Osteoblast (primary cell): ENCODE data around the gene SESN1. TPM values are rescaled to one million over a fixed set of nuclear protein-coding genes. Genes with fewer than 3 reads are reported as not detected.
A peak's percentile ranks its signal among the peaks of the same experiment; 100 is the strongest.

Experiments
- DNase-seq: peaks from one replicate; pipeline ENCODE4 v3.0.0; 2011; ENCODE audit warnings: low spot score, mixed read lengths; ENCODE audit not compliant: insufficient read length; ENCODE audit errors: missing footprints
- H2AFZ ChIP-seq: 2 replicates; pipeline ENCODE4 v1.6.0; 2011; ENCODE audit warnings: mild to moderate bottlenecking, low read length
- H3K27ac ChIP-seq: 2 replicates; pipeline ENCODE4 v1.5.1; 2011; ENCODE audit warnings: mild to moderate bottlenecking, low read depth, low read length, moderate library complexity
- H3K27me3 ChIP-seq: 2 replicates; pipeline ENCODE4 v1.6.0; 2012; ENCODE audit warnings: mild to moderate bottlenecking, control low read depth, inconsistent platforms, low read length, moderate library complexity; ENCODE audit not compliant: insufficient read depth
- H3K36me3 ChIP-seq: 2 replicates; pipeline ENCODE4 v1.5.1; 2011; ENCODE audit warnings: mild to moderate bottlenecking, low read length, control low read depth, moderate library complexity; ENCODE audit not compliant: insufficient read depth
- H3K4me1 ChIP-seq: 2 replicates; pipeline ENCODE4 v1.5.1; 2011; ENCODE audit warnings: mild to moderate bottlenecking, low read length, control low read depth, moderate library complexity; ENCODE audit not compliant: insufficient read depth
- H3K4me2 ChIP-seq: 2 replicates; pipeline ENCODE4 v1.6.0; 2011; ENCODE audit warnings: mild to moderate bottlenecking, low read length; ENCODE audit not compliant: insufficient read depth
- H3K4me3 ChIP-seq: fragments of 200-600 bp; sonication (generic); 3 replicates; pipeline ENCODE4 v1.5.1; 2012; ENCODE audit warnings: mild to moderate bottlenecking, low read length, inconsistent platforms; ENCODE audit not compliant: insufficient read depth
- H3K79me2 ChIP-seq: 2 replicates; pipeline ENCODE4 v1.6.0; 2012; ENCODE audit warnings: mild to moderate bottlenecking, low read length, control low read depth, inconsistent platforms; ENCODE audit not compliant: insufficient read depth
- H3K9me3 ChIP-seq: 2 replicates; pipeline ENCODE4 v1.5.1; 2011; ENCODE audit warnings: low read depth, low read length, control low read depth
- H4K20me1 ChIP-seq: 2 replicates; pipeline ENCODE4 v1.6.0; 2012; ENCODE audit warnings: mild to moderate bottlenecking, low read length, control low read depth; ENCODE audit not compliant: insufficient read depth
- total RNA-seq: library from RNA; depleted of rRNA; stranded (reverse); fragments of >200 nt; gene quantifications from 2 replicates; pipeline ENCODE4 v1.2.3, GENCODE V29; 2012
- TF ChIP-seq, protein P1 (sequence below): IDR thresholded peaks from 2 replicates; pipeline ENCODE4 v1.5.1; 2011; ENCODE audit warnings: mild to moderate bottlenecking, low read depth, low read length, moderate library complexity; ENCODE audit errors: extremely low read depth

The SESN1 gene
- total RNA-seq, 1 donor: 26.1 TPM

GRCh38 chr6:109055771-109056235 is 38.8 kb downstream of the SESN1 start:
- peak; percentile 53 for DNase-seq
- TF ChIP-seq, protein P1, sequence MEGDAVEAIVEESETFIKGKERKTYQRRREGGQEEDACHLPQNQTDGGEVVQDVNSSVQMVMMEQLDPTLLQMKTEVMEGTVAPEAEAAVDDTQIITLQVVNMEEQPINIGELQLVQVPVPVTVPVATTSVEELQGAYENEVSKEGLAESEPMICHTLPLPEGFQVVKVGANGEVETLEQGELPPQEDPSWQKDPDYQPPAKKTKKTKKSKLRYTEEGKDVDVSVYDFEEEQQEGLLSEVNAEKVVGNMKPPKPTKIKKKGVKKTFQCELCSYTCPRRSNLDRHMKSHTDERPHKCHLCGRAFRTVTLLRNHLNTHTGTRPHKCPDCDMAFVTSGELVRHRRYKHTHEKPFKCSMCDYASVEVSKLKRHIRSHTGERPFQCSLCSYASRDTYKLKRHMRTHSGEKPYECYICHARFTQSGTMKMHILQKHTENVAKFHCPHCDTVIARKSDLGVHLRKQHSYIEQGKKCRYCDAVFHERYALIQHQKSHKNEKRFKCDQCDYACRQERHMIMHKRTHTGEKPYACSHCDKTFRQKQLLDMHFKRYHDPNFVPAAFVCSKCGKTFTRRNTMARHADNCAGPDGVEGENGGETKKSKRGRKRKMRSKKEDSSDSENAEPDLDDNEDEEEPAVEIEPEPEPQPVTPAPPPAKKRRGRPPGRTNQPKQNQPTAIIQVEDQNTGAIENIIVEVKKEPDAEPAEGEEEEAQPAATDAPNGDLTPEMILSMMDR: no peak
- no peak overlapping the region for H3K4me3 ChIP-seq
- H3K27me3 ChIP-seq: no peaks in the 10 kb centered on the region
- peaks cover 3% of the 10 kb centered on the region for H3K79me2 ChIP-seq
- no peaks in the 10 kb centered on the region for H3K9me3 ChIP-seq
- no peaks in the 10 kb centered on the region for H3K36me3 ChIP-seq
- no peak overlapping the region for H2AFZ ChIP-seq
- H4K20me1 ChIP-seq: no peaks in the 10 kb centered on the region
- peak overlapping the region; percentile 25 for H3K27ac ChIP-seq
- peak overlapping the region; percentile 12 for H3K4me2 ChIP-seq
- peaks cover 8% of the 10 kb centered on the region for H3K4me1 ChIP-seq

GRCh38 chr6:109053336-109053735 is 41.3 kb downstream of the SESN1 start:
- no peak for DNase-seq
- H3K36me3 ChIP-seq: no peaks in the 10 kb centered on the region
- TF ChIP-seq, protein P1: no peak
- no peaks in the 10 kb centered on the region for H3K4me1 ChIP-seq
- H3K9me3 ChIP-seq: no peaks in the 10 kb centered on the region
- no peak overlapping the region for H3K4me3 ChIP-seq
- H3K27ac ChIP-seq: no peak overlapping the region
- no peak overlapping the region for H3K4me2 ChIP-seq
- H3K79me2 ChIP-seq: peaks cover 1% of the 10 kb centered on the region
- H2AFZ ChIP-seq: no peak overlapping the region
- no peaks in the 10 kb centered on the region for H3K27me3 ChIP-seq
- no peaks in the 10 kb centered on the region for H4K20me1 ChIP-seq

DNA sequence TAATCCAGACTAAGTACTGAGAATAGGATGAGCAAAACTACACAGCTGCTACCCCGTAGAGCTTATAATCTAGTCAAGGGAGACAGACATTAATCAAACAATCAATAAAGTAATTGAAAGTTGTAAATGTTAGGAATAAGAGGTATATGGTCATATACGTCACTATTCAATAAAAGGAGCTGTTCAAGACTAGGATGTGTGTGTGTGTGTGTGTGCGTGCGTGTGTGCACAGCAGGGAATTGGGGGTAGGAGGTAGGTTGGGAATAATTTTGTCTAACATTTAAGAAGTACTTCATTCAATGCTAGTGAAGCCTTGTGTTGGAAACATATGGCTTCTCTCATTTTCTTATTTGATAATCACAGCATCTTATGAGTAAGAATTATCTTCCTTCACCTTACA is 41.8 kb downstream of the SESN1 start:
- TF ChIP-seq, protein P1: no peak
- Histone ChIP-seq H2AFZ (no peak overlapping the region), H3K27me3 (no peaks in the 10 kb centered on the region), H3K9me3 (no peaks in the 10 kb centered on the region), H3K79me2 (no peaks in the 10 kb centered on the region), H3K27ac (no peak overlapping the region), H4K20me1 (no peaks in the 10 kb centered on the region), H3K36me3 (no peaks in the 10 kb centered on the region), H3K4me1 (no peaks in the 10 kb centered on the region), H3K4me2 (no peak overlapping the region), H3K4me3 (no peak overlapping the region)
- DNase-seq: no peak

GRCh38 chr6:109052018-109052651 is 42.5 kb downstream of the SESN1 start:
- Histone ChIP-seq H3K36me3 (no peaks in the 10 kb centered on the region), H3K4me3 (no peak overlapping the region), H3K4me2 (no peak overlapping the region), H3K4me1 (no peaks in the 10 kb centered on the region), H3K27ac (no peak overlapping the region), H4K20me1 (no peaks in the 10 kb centered on the region), H3K27me3 (no peaks in the 10 kb centered on the region), H3K79me2 (no peaks in the 10 kb centered on the region), H3K9me3 (no peaks in the 10 kb centered on the region), H2AFZ (no peak overlapping the region)
- no peak for DNase-seq
- TF ChIP-seq, protein P1: no peak
